ENCODE data around the gene TUBB8.

GRCh38 chr10:85044-85443 is 35.9 kb upstream of the TUBB8 start:
- TF ChIP-seq CTCF (IDR thresholded peaks at IDR 0.05) (no peak), POLR2A (IDR thresholded peaks at IDR 0.05) (no peak)

Data from adrenal gland (tissue), 5 donors.